COLO829 (cell line): Measurements from ENCODE around the gene CCL20.
"Not testable (repeated sequence)": the region's sequence is repeated elsewhere in the genome, so short reads cannot be mapped to it uniquely, and the experiment has no call there.

Source experiments
- DNase-seq: peaks from one replicate; pipeline ENCODE4 v3.0.0; 2012; ENCODE audit warnings: low spot score

The CCL20 gene

GRCh38 chr2:227813562-227814353 is at the start of gene CCL20:
TSS of gene CCL20 (plus strand) at chr2:227813842. CDS start at chr2:227813912, 70 bp downstream.
- DNase-seq, result no peak

- DNase-seq, result no peak
Measured at GRCh38 chr2:227765788-227766372, 47.8 kb upstream of the CCL20 start.

GRCh38 chr2:227766373-227766883 is 47.2 kb upstream of the CCL20 start:
- DNase-seq, result peak; percentile 48

GRCh38 chr2:227767830-227768229 is 45.8 kb upstream of the CCL20 start:
- DNase-seq, result no peak

DNA sequence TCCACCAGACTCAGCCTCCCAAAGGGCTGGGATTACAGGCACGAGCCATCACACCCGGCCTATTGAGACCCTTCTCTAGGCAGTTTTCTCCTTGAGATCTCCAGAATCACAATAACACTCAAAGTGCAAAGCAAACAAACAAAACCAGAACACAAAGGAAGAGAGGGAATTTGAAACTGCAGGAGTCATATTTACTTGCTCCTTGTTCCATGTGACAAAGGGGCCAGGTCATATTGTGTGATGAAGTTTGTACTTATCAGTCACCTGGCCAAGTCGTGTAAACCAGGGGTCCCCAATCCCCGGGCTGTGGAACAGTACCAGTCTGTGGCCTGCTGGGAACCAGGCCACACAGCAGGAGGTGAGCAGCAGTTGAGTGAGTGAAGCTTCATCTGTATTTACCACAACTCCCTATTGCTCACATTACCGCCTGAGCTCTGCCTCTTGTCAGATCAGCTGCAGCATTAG is 41.4 kb upstream of the CCL20 start:
- DNase-seq, result no peak

- no peak for DNase-seq
Measured at GRCh38 chr2:227772932-227773331, 40.7 kb upstream of the CCL20 start.

GRCh38 chr2:227774011-227774624 is 39.5 kb upstream of the CCL20 start:
- no peak for DNase-seq

DNA sequence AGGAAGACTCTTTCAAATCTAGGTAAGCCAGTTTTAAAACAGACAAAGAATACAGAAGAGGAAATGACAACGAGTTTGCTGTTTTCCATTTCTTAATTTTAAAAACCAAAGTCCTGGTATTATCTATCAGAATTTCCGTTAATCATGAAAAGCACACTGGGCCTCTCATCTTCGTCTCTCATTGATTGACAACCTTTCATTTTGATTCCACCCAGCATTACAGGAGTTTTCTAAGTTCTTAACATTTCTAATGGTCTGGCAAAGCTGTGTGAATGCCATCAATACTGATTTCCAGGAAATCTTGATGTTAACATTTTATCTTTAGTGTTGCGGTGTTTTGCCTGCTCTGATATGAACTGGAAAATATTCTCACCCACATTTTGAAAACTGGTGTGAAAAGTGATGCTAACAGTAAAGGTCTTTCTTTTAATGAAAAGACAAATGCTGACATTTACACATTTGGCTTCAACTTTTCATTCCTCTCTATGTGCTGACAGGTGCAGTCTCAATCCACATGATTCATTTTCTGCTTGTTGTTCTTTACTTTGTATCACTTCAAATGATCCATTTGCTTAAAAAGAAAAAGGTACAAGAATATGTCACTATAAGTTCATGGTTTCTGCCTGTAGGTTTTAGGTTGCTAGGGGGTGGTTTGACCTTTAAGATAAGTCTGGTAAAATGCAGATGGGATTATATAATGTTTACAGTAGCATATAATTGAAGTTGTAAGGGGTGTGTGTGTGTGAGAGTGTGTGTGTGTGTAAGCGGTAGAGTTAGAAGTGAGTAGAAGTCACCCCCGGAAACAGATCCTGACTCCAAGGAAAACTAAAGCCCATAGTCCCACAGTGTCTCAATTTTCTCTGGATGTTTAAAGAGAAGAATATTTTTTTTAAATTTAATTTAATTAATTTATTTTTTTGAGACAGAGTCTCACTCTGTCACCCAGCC is 38.5 kb upstream of the CCL20 start:
- DNase-seq, result no peak

DNA sequence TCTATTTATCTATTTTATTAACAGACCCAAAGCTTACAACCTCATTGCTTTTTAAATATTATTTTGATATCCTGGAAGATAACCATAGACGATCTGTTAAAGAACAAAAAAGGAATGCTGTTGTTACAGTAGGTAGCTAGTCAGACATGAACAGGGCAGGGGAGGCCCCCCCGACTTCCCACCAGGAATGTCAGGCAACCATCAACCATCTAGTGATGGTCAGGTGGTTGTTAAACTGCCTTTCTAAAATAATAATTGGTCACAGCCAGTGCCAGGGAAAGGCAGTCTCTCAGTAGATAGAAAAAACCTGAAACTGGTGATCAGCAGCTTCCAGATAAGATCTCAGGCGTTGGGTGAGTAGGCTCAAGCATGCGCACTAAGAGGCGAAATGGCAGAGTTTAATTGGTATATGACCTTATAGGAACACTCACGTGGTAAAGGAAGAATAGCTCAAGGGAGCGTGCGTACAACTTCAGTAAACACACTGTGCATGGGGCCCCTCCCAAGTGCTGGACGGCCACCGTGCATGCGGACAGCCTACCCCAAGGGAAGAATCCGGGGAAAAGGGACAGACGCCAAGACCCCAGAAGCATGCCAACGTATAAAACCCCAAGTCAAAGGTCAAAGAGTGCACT is 32.5 kb upstream of the CCL20 start:
- DNase-seq, result no peak

GRCh38 chr2:227781841-227782240 is 31.8 kb upstream of the CCL20 start:
- no peak for DNase-seq

DNA sequence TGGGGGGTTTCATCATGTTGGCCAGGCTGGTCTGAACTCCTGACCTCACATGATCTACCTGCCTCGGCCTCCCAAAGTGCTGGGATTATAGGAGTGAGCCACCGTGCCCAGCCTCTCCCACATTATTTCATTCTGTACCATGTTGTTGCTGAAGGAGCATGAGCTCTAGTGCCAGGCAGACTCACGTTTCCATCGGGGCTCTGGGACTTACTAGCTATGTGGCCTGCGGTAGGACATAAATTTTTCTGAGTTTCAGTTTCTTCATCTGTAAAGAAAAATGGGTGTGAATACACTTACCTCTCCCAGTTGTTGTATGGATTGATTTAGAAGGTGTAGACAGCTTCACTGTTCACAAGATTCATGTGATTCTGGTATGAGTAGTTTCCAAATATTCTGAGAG is 30.8 kb upstream of the CCL20 start:
- no peak for DNase-seq

- DNase-seq, result peak; percentile 22
Measured at GRCh38 chr2:227783404-227784138, 30.1 kb upstream of the CCL20 start.

- no peak for DNase-seq
Measured at GRCh38 chr2:227785293-227785692, 28.3 kb upstream of the CCL20 start.

DNA sequence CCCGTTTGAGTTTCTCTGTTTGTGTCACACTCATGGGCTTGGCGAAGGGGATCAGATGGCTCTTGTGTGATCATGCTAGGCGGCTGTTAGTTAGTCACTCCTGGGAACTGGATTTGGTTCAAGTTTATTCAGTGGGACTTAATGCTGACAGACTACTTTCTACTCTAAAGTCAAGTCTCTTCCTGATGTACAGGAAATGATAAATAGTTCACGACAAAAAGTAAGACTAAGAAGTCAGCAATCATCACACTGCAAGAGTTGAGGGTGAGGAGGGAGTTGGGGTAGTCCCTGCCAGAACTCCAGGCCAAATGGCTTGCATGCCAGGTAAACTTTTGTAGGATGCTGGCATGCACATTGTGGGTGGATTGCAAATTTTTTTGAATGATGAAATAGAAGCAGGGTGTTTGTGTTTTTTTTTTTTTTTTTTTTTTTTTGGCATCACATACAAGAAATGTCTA is 25.1 kb upstream of the CCL20 start:
- DNase-seq, result no peak

GRCh38 chr2:227789803-227790202 is 23.8 kb upstream of the CCL20 start:
- no peak for DNase-seq

GRCh38 chr2:227793148-227793712 is 20.4 kb upstream of the CCL20 start:
- no peak for DNase-seq

DNA sequence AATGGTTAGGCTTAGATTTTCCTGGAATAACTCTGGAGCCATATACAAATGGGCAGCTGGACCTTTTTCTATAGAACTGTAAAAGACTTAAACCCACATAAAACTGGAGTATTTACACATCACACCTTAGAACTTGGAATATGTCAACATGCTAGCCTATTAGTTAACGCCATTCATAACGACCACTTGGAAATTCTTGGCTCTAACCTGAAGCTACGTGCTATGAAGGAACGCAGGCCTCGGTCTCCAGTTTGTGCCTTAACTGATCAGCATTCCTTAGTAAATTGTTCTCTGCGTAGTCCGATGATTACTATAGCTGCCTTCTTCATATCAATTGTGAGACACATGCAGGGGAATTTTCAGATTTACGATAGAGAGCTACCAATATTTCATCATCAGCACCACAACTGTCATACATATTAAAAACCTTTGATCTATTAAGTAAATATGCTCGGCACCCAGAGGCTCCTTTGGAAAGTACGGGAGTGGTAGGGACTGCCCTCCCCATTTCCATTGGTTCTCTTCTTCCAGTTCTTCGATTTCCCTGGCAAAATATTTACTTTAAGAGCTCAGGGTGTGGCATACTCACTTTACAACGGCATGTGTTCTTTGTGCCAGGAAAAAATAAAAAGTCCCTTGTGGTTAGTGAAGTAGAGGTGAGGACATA is 17.5 kb upstream of the CCL20 start:
- no peak for DNase-seq

GRCh38 chr2:227796768-227797167 is 16.9 kb upstream of the CCL20 start:
- not testable (repeated sequence) for DNase-seq

DNA sequence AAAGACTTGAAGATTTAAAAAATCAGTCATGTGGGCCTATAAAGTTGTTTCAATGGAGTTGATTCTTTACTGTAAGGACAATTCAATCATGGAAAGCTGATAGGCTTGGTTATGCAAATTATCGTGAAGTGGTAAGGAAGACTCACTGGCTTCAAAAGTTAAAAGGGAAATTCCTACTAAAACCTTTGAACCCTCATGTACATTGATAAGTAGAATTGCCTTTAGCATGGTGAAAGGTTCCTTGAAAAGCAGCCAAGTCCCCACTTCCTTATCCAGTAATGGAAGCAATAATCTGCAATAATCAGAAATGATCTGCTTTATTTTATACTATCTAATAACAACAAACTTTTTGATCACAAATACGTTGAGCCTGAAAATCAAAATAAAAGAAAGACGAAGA is 14.4 kb upstream of the CCL20 start:
- no peak for DNase-seq

GRCh38 chr2:227802882-227803281 is 10.8 kb upstream of the CCL20 start:
- no peak for DNase-seq
